Panc1 (cell line): ENCODE measurements around the gene TRIM8.

Source experiments
- POLR2AphosphoS5 ChIP-seq: IDR thresholded peaks from 2 replicates; pipeline ENCODE4 v1.6.1; 2012; ENCODE audit warnings: mild to moderate bottlenecking, low read depth, low read length, moderate library complexity
- TCF7L2 ChIP-seq: IDR thresholded peaks from 2 replicates; pipeline ENCODE4 v1.6.1; 2011; ENCODE audit warnings: mild to moderate bottlenecking, low read depth, low read length, inconsistent platforms
- TF ChIP-seq, protein P1 (sequence below): fragments of 450-650 bp; IDR thresholded peaks from 2 replicates; pipeline ENCODE4 v1.5.1; 2017; ENCODE audit warnings: mild to moderate bottlenecking
- TF ChIP-seq, protein P2 (sequence below), 2 experiments: IDR thresholded peaks; 2 replicates each; pipeline ENCODE4 v1.6.1; 2011 to 2012; ENCODE audit warnings: low read depth in 2 of 2, control low read depth in 1 of 2, low read length in 1 of 2, mild to moderate bottlenecking in 1 of 2, moderate library complexity in 1 of 2; ENCODE audit not compliant: insufficient read depth in 1 of 2

GRCh38 chr10:102642736-102643335, 1.4 kb upstream of the TRIM8 start:
- TF ChIP-seq, protein P1, sequence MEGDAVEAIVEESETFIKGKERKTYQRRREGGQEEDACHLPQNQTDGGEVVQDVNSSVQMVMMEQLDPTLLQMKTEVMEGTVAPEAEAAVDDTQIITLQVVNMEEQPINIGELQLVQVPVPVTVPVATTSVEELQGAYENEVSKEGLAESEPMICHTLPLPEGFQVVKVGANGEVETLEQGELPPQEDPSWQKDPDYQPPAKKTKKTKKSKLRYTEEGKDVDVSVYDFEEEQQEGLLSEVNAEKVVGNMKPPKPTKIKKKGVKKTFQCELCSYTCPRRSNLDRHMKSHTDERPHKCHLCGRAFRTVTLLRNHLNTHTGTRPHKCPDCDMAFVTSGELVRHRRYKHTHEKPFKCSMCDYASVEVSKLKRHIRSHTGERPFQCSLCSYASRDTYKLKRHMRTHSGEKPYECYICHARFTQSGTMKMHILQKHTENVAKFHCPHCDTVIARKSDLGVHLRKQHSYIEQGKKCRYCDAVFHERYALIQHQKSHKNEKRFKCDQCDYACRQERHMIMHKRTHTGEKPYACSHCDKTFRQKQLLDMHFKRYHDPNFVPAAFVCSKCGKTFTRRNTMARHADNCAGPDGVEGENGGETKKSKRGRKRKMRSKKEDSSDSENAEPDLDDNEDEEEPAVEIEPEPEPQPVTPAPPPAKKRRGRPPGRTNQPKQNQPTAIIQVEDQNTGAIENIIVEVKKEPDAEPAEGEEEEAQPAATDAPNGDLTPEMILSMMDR: no peak
- TF ChIP-seq POLR2AphosphoS5 (no peak), TCF7L2 (no peak)
- TF ChIP-seq, protein P2, sequence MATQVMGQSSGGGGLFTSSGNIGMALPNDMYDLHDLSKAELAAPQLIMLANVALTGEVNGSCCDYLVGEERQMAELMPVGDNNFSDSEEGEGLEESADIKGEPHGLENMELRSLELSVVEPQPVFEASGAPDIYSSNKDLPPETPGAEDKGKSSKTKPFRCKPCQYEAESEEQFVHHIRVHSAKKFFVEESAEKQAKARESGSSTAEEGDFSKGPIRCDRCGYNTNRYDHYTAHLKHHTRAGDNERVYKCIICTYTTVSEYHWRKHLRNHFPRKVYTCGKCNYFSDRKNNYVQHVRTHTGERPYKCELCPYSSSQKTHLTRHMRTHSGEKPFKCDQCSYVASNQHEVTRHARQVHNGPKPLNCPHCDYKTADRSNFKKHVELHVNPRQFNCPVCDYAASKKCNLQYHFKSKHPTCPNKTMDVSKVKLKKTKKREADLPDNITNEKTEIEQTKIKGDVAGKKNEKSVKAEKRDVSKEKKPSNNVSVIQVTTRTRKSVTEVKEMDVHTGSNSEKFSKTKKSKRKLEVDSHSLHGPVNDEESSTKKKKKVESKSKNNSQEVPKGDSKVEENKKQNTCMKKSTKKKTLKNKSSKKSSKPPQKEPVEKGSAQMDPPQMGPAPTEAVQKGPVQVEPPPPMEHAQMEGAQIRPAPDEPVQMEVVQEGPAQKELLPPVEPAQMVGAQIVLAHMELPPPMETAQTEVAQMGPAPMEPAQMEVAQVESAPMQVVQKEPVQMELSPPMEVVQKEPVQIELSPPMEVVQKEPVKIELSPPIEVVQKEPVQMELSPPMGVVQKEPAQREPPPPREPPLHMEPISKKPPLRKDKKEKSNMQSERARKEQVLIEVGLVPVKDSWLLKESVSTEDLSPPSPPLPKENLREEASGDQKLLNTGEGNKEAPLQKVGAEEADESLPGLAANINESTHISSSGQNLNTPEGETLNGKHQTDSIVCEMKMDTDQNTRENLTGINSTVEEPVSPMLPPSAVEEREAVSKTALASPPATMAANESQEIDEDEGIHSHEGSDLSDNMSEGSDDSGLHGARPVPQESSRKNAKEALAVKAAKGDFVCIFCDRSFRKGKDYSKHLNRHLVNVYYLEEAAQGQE (IDR thresholded peaks at IDR 0.05; ENCODE audit: insufficient read depth in 1 of 2, low read depth in 2 of 2, low read length in 1 of 2): no peak
